Choroid plexus epithelial cell (primary cell): Measurements from ENCODE around the gene HSPB6.
"Not testable (repeated sequence)": the region's sequence is repeated elsewhere in the genome, so short reads cannot be mapped to it uniquely, and the experiment has no call there.

Experiments
- DNase-seq: peaks from one replicate; pipeline ENCODE4 v3.0.0-alpha.2; 2010; ENCODE audit warnings: low read depth
- H3K4me3 ChIP-seq: 2 replicates; pipeline ENCODE4 v1.5.1; 2011; ENCODE audit warnings: low read depth, mild to moderate bottlenecking, control low read depth, low read length, moderate library complexity
- TF ChIP-seq, protein P1 (sequence below): conservative IDR thresholded peaks from 2 replicates; pipeline ENCODE4 v1.5.1; 2011; ENCODE audit warnings: low read depth, mild to moderate bottlenecking, control low read depth, inconsistent platforms, low read length, moderate library complexity

The HSPB6 gene

DNA sequence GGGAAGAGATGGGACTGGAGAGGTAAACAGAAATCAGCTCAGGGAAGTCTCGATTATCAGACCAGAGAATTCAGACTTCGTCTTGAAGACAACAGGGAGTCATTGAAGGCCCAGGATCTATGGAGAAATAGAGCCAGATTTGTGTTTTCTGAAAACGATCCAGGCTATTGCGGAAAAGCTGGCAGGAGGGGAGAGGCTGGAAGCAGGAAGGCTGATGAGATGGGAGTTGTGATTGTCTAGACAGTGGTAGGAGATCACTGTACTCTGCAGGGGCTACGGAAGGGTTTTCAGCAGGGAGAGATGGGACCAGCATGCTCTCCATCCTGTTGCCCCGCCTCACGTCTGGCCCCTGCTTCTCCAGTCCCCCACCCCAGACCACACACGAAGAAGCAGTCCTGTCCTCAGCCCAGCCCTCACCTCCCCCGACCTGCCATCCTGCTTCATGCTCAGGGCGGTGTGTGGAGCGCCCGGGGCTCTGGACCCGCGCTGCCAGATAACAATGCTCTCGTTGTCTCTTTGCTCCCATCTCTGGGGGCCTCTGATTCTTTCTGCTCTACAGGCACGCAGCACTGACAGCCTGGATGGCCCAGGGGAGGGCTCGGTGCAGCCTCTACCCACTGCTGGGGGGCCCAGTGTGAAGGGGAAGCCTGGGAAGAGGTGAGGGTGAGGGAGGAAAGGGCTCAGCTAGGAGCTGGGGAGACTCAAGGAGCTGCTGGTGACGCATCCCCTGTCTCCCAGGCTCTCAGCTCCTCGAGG lies 20.4 kb upstream of the HSPB6 start:
- no peak overlapping the region for H3K4me3 ChIP-seq
- no peak for DNase-seq
- TF ChIP-seq, protein P1, sequence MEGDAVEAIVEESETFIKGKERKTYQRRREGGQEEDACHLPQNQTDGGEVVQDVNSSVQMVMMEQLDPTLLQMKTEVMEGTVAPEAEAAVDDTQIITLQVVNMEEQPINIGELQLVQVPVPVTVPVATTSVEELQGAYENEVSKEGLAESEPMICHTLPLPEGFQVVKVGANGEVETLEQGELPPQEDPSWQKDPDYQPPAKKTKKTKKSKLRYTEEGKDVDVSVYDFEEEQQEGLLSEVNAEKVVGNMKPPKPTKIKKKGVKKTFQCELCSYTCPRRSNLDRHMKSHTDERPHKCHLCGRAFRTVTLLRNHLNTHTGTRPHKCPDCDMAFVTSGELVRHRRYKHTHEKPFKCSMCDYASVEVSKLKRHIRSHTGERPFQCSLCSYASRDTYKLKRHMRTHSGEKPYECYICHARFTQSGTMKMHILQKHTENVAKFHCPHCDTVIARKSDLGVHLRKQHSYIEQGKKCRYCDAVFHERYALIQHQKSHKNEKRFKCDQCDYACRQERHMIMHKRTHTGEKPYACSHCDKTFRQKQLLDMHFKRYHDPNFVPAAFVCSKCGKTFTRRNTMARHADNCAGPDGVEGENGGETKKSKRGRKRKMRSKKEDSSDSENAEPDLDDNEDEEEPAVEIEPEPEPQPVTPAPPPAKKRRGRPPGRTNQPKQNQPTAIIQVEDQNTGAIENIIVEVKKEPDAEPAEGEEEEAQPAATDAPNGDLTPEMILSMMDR: no peak

DNA sequence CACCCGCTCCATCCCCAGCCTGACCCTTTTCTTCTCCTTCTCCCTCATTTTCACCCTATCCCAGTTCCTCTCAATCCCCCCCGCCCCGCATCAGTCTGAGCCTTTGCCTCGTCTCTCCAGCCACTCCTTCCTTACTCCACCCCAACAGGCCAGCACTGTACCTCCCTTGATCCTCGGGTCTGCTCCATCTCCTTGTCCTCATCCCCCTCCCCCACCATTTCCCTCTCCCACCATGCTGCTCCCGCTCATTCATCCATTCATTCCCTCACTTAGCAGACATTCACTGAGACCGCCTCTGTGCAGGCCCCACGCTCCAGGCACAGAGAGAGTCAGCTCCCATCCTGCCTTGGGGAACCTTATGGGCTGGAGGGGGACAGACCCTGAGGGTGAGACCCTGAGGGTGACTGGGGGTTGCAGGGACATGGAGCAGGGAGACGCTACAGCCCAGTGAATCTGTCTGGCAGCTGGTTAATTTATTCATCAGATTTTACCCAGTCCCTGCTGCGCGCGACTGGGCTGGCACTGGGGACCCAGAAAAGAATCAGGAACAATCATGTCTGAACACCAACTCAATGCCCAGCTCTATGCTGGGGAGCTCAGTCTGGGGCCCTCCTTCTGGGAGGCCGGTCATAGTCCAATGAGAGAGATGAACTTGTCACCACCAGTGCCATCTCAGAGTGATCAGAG lies 19.4 kb upstream of the HSPB6 start:
- peak overlapping the region; percentile 74 for H3K4me3 ChIP-seq
- TF ChIP-seq, protein P1: no peak
- DNase-seq: no peak

DNA sequence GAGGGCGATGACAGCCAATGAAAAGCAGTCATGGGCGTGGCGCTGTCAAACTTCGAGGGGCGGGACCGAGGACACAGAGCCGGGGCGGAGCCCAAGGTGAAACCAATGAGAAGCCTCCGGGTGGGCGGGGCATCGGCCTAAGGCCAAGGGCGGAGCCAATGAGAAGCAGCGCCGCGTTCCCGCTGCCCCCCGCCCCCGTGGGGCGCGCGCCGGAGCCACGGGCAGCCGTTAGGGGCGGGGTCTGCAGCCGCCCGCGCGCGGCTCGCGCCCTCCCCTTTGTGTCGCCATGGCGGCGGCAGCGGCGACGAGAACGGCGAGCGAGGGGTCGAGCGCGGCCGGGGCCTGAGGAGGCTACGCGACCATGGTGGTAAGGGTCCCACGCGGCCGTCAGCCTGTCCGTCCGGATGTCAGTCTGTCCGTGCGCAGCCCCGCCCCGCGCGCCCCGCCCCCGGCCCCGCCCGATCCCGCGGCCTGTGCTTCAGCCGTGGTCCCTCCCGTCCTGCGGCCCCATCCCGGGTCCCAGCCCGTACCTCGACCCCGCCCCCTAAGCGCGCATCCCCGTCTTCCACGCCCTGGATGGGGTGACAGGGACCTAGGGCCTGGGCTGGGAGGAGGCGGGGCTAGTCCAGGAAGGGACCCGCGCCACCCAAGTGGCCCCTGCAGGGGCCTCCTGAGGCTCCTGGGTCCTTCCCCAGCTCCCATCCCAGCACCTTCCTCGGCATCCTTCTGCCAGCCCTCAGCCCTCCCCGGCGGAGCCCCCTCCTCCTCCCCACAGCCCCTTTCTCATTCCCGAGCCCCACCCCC lies 18.7 kb upstream of the HSPB6 start, which contains the start of gene ARHGAP33:
TSS of gene ARHGAP33 (plus strand) at position 267 of the 804 bp plus-strand sequence. CDS start at position 362, 95 bp downstream.
- peak; percentile 97 for DNase-seq
- H3K4me3 ChIP-seq: peak within 1 kb of the TSS; percentile 74
- TF ChIP-seq, protein P1: no peak

DNA sequence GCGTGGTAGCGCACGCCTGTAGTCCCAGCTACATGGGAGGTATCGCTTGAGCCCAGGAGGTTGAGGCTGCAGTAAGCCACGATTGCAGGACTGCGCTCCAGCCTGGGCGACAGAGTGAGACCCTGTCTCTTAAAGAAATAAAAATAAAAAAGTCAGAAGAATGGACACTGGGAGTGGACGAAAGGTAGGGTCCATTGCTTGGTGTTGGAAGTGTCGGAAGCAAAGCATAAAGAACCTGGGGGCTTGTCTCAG lies 18.1 kb upstream of the HSPB6 start:
- no peak overlapping the region for H3K4me3 ChIP-seq
- TF ChIP-seq, protein P1: no peak
- no peak for DNase-seq

DNA sequence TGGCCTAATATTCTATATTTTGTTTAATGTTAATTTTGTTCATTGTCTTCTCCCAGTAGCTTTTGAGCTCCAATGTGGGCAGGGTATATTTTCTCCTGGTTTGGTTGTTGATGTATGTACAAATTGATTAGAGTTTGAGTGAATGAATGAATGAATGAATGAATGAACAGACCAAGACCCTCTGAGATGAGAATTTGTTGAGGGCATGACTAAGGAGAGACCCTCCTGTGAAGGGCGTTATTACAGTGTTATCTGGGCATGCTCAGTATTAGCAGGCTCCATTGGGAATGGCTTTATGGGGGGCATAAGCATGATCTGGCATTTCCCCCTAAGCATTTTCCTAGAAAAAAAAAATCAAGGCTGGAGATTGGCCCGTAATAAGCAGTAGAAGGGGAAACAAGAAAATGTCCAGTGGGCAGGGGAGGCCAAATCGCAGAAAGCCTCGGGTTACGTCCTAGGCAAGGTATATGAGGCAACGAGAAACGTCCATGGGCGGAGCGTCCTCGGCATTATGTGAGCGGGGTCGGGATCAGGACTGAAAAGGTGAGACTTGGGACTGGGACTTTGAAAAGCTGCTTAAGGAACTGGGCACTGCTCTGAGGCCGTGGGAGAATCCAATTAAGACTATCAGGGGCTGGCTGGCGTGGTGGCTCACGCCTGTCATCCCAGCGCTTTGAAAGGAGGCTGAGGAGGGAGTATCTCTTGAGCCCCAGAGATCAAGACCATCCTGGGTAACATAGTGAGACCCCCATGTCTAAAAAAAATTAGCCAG lies 17.6 kb upstream of the HSPB6 start:
- TF ChIP-seq, protein P1: no peak
- DNase-seq: no peak
- no peak overlapping the region for H3K4me3 ChIP-seq

DNA sequence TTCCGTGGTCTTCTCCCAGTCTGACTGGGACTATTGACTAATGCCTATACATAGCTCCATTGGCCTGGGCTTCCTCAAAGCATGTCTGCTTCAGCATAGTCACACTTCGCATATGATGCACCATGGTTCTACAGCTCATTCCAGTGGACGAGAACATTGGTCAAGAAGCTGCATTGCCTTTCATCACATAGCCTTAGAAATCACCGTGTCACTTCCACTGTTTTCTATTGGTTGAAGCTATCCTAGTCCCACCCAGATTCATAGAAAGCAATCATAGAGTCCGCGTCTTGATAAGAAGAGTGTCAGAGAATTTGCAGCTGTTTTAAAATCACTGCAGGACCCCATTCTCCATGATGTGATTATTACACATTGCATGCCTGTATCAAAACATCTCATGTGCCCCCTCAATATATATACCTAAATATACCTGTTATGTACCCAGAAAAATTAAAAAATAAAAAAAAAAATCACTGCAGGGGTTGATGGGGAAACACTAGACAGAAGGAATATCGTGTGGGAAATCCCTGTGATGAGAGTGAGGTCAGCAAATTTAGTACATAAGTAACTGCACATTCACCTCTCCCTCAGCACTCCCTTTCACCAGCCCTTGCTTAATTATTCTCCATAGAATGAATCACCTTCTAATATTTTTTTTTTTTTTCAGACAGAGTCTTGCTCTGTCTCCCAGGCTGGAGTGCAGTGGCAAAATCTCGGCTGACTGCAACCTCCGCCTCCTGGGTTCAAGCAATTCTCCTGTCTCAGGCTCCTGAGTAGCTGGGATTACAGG lies 16.4 kb upstream of the HSPB6 start:
- peak; percentile 31 for DNase-seq
- no peak overlapping the region for H3K4me3 ChIP-seq

DNA sequence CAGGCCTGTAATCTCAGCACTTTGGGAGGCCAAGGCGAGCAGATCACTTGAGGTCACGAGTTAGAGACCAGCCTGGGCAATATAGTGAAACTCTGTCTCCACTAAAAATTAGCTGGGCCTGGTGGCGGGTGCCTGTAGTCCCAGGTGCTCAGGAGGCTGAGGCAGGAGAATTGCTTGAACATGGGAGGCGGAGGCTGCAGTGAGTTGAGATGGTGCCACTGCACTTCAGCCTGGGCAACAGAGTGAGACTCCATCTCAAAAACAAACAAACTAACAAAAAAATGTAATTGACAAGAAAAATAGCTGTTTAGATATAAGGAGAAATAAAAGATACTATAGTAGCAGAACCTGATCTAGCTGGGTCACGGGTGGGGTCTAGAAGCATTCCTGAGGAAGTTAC lies 15.5 kb upstream of the HSPB6 start:
- not testable (repeated sequence) for H3K4me3 ChIP-seq, DNase-seq

More for the DNA sequence above, 16.4 kb upstream of the HSPB6 start:
- TF ChIP-seq, protein P1: no peak
